Tibial nerve (tissue), 3 donors: Measurements from ENCODE around the gene ZCCHC17.

Source experiments
- CTCF ChIP-seq, 5 experiments: fragments of 200-600 bp in 3 of 5; fragments of 450-650 bp in 2 of 5; sonication (generic) in 3 of 5; IDR thresholded peaks; one replicate each; pipeline ENCODE4 v1.5.1; 2016 to 2019; ENCODE audit warnings: antibody characterized with exemption in 5 of 5, mild to moderate bottlenecking in 3 of 5, moderate library complexity in 2 of 5
- POLR2A ChIP-seq, 2 donors: fragments of 450-650 bp; IDR thresholded peaks; one replicate each; pipeline ENCODE4 v1.6.1; 2017; ENCODE audit warnings: antibody characterized with exemption in 2 of 2, mild to moderate bottlenecking in 2 of 2, moderate library complexity in 2 of 2

GRCh38 chr1:31368611-31369107, 71.8 kb downstream of the ZCCHC17 start:
- TF ChIP-seq POLR2A (IDR thresholded peaks at IDR 0.05) (no peak), CTCF (IDR thresholded peaks at IDR 0.05) (no peak)
